ENCODE data around the gene DAPK1.

- TF ChIP-seq POLR2AphosphoS5 (IDR thresholded peaks at IDR 0.05; ENCODE audit: low read depth, low read length) (no peak), POLR2A (IDR thresholded peaks at IDR 0.05; ENCODE audit: low read depth, low read length) (no peak)
Observed at GRCh38 chr9:87643107-87643650, 145.5 kb downstream of the DAPK1 start.

Data from GM12891 (cell line).